ENCODE data around the gene DEUP1.

The DEUP1 gene

GRCh38 chr11:93476796-93477195, 146.3 kb downstream of the DEUP1 start:
- H3K27me3 ChIP-seq (ENCODE audit: low read length), result no peaks in the 10 kb centered on the region; the same call in 1 of the 2 replicates
- H3K79me2 ChIP-seq (ENCODE audit: insufficient read depth, low read length), result no peaks in the 10 kb centered on the region
- no peaks in the 10 kb centered on the region for H3K36me3 ChIP-seq (ENCODE audit: low read length)
- no peak overlapping the region for H2AFZ ChIP-seq (ENCODE audit: low read depth, low read length, severe bottlenecking)
- H3K9me2 ChIP-seq (replicated peaks; ENCODE audit: insufficient read depth, low read length), result no peaks in the 10 kb centered on the region
- no peaks in the 10 kb centered on the region for H4K20me1 ChIP-seq (ENCODE audit: low read depth, low read length)
- no peaks in the 10 kb centered on the region for H3F3A ChIP-seq (ENCODE audit: insufficient read depth)
- H3K9ac ChIP-seq (ENCODE audit: low read length), result no peak overlapping the region
- H3K9me3 ChIP-seq (ENCODE audit: insufficient read depth, low read length), result no peaks in the 10 kb centered on the region
- H3K4me3 ChIP-seq (ENCODE audit: insufficient read depth, low read length, poor library complexity, severe bottlenecking), result no peak overlapping the region
- no peak overlapping the region for H3K27ac ChIP-seq (ENCODE audit: low read depth, low read length)
- TF ChIP-seq EZH2phosphoT487 (conservative IDR thresholded peaks at IDR 0.05; ENCODE audit: low read length), result no peak
- TF ChIP-seq, protein P1, sequence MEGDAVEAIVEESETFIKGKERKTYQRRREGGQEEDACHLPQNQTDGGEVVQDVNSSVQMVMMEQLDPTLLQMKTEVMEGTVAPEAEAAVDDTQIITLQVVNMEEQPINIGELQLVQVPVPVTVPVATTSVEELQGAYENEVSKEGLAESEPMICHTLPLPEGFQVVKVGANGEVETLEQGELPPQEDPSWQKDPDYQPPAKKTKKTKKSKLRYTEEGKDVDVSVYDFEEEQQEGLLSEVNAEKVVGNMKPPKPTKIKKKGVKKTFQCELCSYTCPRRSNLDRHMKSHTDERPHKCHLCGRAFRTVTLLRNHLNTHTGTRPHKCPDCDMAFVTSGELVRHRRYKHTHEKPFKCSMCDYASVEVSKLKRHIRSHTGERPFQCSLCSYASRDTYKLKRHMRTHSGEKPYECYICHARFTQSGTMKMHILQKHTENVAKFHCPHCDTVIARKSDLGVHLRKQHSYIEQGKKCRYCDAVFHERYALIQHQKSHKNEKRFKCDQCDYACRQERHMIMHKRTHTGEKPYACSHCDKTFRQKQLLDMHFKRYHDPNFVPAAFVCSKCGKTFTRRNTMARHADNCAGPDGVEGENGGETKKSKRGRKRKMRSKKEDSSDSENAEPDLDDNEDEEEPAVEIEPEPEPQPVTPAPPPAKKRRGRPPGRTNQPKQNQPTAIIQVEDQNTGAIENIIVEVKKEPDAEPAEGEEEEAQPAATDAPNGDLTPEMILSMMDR (IDR thresholded peaks at IDR 0.05; ENCODE audit: insufficient read depth, low read length, poor library complexity, severe bottlenecking), result no peak
- H3K4me2 ChIP-seq (ENCODE audit: low read depth, low read length, poor library complexity, severe bottlenecking), result no peak overlapping the region

DNA sequence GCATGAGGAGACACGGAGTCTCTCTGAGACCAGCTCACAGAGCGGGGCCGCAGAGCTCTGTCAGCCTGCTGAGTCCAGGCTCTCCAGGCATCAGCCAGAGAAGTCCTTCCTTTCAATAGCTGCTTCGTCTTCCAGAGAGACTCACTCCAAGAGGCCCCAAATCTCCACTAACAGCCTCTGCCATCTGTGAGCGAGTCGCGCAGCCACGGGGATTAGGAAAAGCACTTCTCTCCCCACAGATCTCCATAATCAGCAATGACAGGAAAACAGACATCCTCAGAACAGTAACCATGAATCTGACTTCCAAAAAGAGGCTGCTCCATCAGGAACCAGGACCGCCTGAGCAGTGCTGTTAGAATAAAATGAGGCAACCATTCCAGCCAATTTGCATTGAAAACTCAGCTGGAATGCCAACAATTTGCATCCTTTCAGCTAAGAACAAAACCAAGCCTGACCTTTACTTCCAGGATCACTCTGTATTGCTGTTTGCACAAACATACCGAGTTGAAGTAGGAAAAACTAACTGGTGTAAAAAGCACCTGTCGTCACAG, 147.2 kb downstream of the DEUP1 start:
- Histone ChIP-seq H3K36me3 (ENCODE audit: low read length) (no peaks in the 10 kb centered on the region), H3K9ac (ENCODE audit: low read length) (no peak overlapping the region), H4K20me1 (ENCODE audit: low read depth, low read length) (no peaks in the 10 kb centered on the region), H3K4me2 (ENCODE audit: low read depth, low read length, poor library complexity, severe bottlenecking) (no peak overlapping the region), H3K4me3 (ENCODE audit: insufficient read depth, low read length, poor library complexity, severe bottlenecking) (no peak overlapping the region), H3K9me2 (replicated peaks; ENCODE audit: insufficient read depth, low read length) (no peaks in the 10 kb centered on the region), H3K79me2 (ENCODE audit: insufficient read depth, low read length) (no peaks in the 10 kb centered on the region), H3K27ac (ENCODE audit: low read depth, low read length) (no peak overlapping the region), H3K27me3 (ENCODE audit: low read length) (no peaks in the 10 kb centered on the region; the same call in 1 of the 2 replicates), H3F3A (ENCODE audit: insufficient read depth) (no peaks in the 10 kb centered on the region), H2AFZ (ENCODE audit: low read depth, low read length, severe bottlenecking) (no peak overlapping the region), H3K9me3 (ENCODE audit: insufficient read depth, low read length) (no peaks in the 10 kb centered on the region)
- TF ChIP-seq, protein P1 (IDR thresholded peaks at IDR 0.05; ENCODE audit: insufficient read depth, low read length, poor library complexity, severe bottlenecking), result no peak
- TF ChIP-seq EZH2phosphoT487 (conservative IDR thresholded peaks at IDR 0.05; ENCODE audit: low read length), result no peak

DNA sequence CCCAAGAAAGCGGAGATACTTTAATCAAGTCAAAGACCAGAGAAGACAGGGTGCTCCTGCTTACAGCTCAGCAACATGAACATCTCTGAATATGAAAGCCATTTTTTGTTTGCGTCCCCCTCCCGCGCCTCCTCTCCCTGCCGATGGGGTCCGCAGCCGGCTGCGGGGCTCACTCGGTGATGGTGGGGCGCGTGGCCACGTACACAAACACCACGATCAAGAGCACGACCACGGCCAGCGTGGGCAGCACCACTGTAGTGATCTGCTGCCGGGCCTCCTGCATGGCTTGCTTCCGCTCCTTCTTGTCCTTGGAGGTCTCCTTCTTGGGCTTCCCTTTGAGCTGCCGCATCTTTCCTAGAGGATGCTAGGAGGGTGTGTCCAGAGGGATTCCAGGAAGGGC, 148.3 kb downstream of the DEUP1 start:
- Histone ChIP-seq H3F3A (ENCODE audit: insufficient read depth) (no peaks in the 10 kb centered on the region), H3K4me2 (ENCODE audit: low read depth, low read length, poor library complexity, severe bottlenecking) (no peak overlapping the region), H3K9me3 (ENCODE audit: insufficient read depth, low read length) (no peaks in the 10 kb centered on the region), H2AFZ (ENCODE audit: low read depth, low read length, severe bottlenecking) (no peak overlapping the region), H3K27ac (ENCODE audit: low read depth, low read length) (no peak overlapping the region), H3K4me3 (ENCODE audit: insufficient read depth, low read length, poor library complexity, severe bottlenecking) (no peak overlapping the region), H3K79me2 (ENCODE audit: insufficient read depth, low read length) (no peaks in the 10 kb centered on the region), H3K36me3 (ENCODE audit: low read length) (no peaks in the 10 kb centered on the region), H3K27me3 (ENCODE audit: low read length) (no peaks in the 10 kb centered on the region; the same call in 1 of the 2 replicates), H3K9me2 (replicated peaks; ENCODE audit: insufficient read depth, low read length) (no peaks in the 10 kb centered on the region), H4K20me1 (ENCODE audit: low read depth, low read length) (no peaks in the 10 kb centered on the region), H3K9ac (ENCODE audit: low read length) (no peak overlapping the region)
- no peak for TF ChIP-seq EZH2phosphoT487 (conservative IDR thresholded peaks at IDR 0.05; ENCODE audit: low read length)
- TF ChIP-seq, protein P1 (IDR thresholded peaks at IDR 0.05; ENCODE audit: insufficient read depth, low read length, poor library complexity, severe bottlenecking), result no peak
